Adipocyte (in vitro differentiated cells): ENCODE measurements around the gene PAAF1.

Experiments
- DNase-seq: peaks from one replicate; pipeline ENCODE4 v3.0.0-alpha.2; 2015; ENCODE audit warnings: low read depth
- H3K27me3 ChIP-seq: replicated peaks from 2 replicates; pipeline ENCODE4 v1.7.0; 2013; ENCODE audit warnings: mild to moderate bottlenecking, low read length, moderate library complexity; ENCODE audit not compliant: control insufficient read depth, insufficient read depth
- H3K36me3 ChIP-seq: 2 replicates; pipeline ENCODE4 v1.7.0; 2013; ENCODE audit warnings: low read length, mild to moderate bottlenecking, moderate library complexity; ENCODE audit not compliant: control insufficient read depth, insufficient read depth, severe bottlenecking
- H3K4me1 ChIP-seq: 2 replicates; pipeline ENCODE4 v1.7.0; 2013; ENCODE audit warnings: mild to moderate bottlenecking, low read length, moderate library complexity; ENCODE audit not compliant: control insufficient read depth, insufficient read depth
- H3K4me3 ChIP-seq: 2 replicates; pipeline ENCODE4 v1.7.0; 2013; ENCODE audit warnings: mild to moderate bottlenecking, low read length, moderate library complexity
- H3K9ac ChIP-seq: 2 replicates; pipeline ENCODE4 v1.7.0; 2013; ENCODE audit warnings: mild to moderate bottlenecking, low read length, moderate library complexity
- H3K9me3 ChIP-seq: 2 replicates; pipeline ENCODE4 v1.7.0; 2013; ENCODE audit warnings: mild to moderate bottlenecking, low read length, moderate library complexity; ENCODE audit not compliant: control insufficient read depth

PAAF1 gene

GRCh38 chr11:73888244-73888643, 11.4 kb downstream of the PAAF1 start:
- Histone ChIP-seq H3K27me3 (no peaks in the 10 kb centered on the region), H3K36me3 (peaks cover 12% of the 10 kb centered on the region), H3K4me3 (no peak overlapping the region), H3K9me3 (no peaks in the 10 kb centered on the region), H3K9ac (no peak overlapping the region), H3K4me1 (peaks cover 17% of the 10 kb centered on the region)
- no peak for DNase-seq

GRCh38 chr11:73889019-73889418, 12.2 kb downstream of the PAAF1 start:
- DNase-seq: peak; percentile 66
- H3K9ac ChIP-seq: peak overlapping the region; percentile 17
- no peaks in the 10 kb centered on the region for H3K27me3 ChIP-seq
- peaks cover 12% of the 10 kb centered on the region for H3K36me3 ChIP-seq
- no peaks in the 10 kb centered on the region for H3K9me3 ChIP-seq
- no peak overlapping the region for H3K4me3 ChIP-seq
- H3K4me1 ChIP-seq: peaks cover 17% of the 10 kb centered on the region

DNA sequence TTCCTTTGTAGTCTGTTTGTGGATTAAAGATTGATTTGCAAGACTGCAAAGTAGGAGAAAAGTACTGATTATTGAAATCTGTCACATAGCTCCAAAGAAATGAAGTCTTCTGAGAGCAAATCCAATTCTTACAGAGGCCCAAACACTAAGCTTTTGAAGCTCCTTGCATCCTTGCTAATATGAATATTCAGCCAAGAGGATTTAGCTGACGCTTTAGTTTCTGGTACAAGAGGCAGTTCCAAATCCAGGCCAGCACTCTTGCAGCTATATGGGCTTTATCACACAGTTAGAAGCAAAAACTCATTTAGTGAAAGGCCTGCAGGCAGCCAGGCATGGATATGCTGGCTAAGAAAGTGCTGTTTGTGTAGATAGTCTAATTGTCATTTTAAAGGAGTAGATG, 12.7 kb downstream of the PAAF1 start:
- H3K4me3 ChIP-seq: no peak overlapping the region
- peaks cover 17% of the 10 kb centered on the region for H3K4me1 ChIP-seq
- peaks cover 12% of the 10 kb centered on the region for H3K36me3 ChIP-seq
- H3K9me3 ChIP-seq: no peaks in the 10 kb centered on the region
- H3K27me3 ChIP-seq: no peaks in the 10 kb centered on the region
- H3K9ac ChIP-seq: peak overlapping the region; percentile 17
- DNase-seq: no peak

DNA sequence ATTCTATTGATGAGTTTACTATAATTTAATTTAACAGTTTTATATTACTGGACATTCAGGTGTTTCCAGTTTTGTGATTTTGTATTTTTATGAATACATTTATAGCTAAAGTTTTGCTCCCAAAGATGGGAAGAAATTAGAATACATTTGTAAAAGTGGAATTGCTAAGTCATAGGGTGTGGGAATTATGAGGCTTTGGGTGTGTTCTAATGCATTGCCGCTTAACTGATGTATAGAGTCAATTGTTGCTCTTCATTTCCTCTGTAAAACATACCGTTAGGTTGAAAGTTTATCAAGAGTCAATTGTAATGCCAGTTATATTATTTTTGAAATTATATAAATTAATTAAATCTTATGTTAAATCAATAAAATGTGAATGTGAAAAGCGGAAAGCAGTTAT, 16.2 kb downstream of the PAAF1 start:
- no peak for DNase-seq
- no peaks in the 10 kb centered on the region for H3K9me3 ChIP-seq
- H3K4me3 ChIP-seq: no peak overlapping the region
- peaks cover 24% of the 10 kb centered on the region for H3K4me1 ChIP-seq
- no peak overlapping the region for H3K9ac ChIP-seq
- no peaks in the 10 kb centered on the region for H3K27me3 ChIP-seq
- H3K36me3 ChIP-seq: peaks cover 12% of the 10 kb centered on the region

DNA sequence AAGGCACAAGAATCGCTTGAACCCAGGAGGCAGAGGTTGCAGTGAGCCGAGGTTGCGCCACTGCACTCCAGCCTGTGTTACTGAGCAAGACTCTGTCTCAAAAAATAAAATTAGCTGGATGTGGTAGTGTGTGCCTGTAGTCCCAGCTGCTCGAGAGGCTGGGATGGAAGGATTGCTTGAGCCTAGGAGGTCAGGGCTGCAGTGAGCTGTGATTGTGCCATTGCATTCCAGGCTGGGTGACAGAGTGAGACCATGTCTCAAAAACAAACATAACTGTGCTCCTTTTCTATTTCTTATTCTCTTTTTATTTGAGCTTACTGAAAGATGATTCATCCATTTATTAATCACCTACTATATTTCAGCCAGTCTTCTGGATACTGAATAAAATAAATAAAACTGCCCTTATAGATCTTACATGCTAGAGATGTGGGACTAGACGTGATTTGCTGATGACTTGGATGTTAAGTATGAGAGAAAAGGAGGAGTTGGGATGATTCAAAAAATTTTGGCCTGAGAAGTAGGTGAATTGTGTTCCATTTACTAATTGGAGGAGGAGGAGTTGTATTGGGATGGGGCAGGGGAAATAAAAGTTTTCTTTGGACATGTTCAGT, 18.0 kb downstream of the PAAF1 start:
- Histone ChIP-seq H3K36me3 (peaks cover 22% of the 10 kb centered on the region), H3K4me3 (no peak overlapping the region), H3K27me3 (no peaks in the 10 kb centered on the region), H3K9ac (no peak overlapping the region), H3K4me1 (peaks cover 10% of the 10 kb centered on the region), H3K9me3 (no peaks in the 10 kb centered on the region)
- DNase-seq: no peak

DNA sequence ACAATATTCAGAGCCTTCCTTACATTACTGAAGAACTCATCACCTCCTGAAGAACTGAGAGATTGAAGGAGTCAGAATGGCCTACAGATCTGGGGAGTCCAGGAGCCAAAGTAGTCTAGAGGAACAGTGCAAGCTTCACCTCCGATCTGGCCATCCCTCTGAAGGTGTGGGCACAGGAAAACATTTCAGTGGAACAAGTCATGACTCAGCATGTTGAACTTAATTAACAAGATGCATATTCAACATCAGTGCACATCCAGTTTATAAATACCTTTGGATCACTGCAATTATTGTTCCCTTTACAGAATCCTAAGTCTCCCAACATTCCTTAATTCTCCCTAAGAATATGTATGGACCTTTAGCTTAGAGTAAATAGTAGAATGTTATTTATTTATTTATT, 25.5 kb downstream of the PAAF1 start:
- Histone ChIP-seq H3K4me3 (no peak overlapping the region), H3K9ac (no peak overlapping the region), H3K9me3 (no peaks in the 10 kb centered on the region), H3K4me1 (no peaks in the 10 kb centered on the region), H3K27me3 (no peaks in the 10 kb centered on the region), H3K36me3 (peaks cover 25% of the 10 kb centered on the region)
- no peak for DNase-seq

- Histone ChIP-seq H3K27me3 (no peaks in the 10 kb centered on the region), H3K4me3 (no peak overlapping the region), H3K9me3 (no peaks in the 10 kb centered on the region), H3K4me1 (peaks cover 1% of the 10 kb centered on the region), H3K9ac (no peak overlapping the region), H3K36me3 (peaks cover 20% of the 10 kb centered on the region)
- peak; percentile 8 for DNase-seq
These were observed 30.4 kb downstream of the PAAF1 start for GRCh38 chr11:73907191-73907590.

- no peak overlapping the region for H3K9ac ChIP-seq
- peaks cover 4% of the 10 kb centered on the region for H3K4me1 ChIP-seq
- H3K36me3 ChIP-seq: peaks cover 40% of the 10 kb centered on the region
These were observed 35.2 kb downstream of the PAAF1 start for GRCh38 chr11:73912026-73912425.

DNA sequence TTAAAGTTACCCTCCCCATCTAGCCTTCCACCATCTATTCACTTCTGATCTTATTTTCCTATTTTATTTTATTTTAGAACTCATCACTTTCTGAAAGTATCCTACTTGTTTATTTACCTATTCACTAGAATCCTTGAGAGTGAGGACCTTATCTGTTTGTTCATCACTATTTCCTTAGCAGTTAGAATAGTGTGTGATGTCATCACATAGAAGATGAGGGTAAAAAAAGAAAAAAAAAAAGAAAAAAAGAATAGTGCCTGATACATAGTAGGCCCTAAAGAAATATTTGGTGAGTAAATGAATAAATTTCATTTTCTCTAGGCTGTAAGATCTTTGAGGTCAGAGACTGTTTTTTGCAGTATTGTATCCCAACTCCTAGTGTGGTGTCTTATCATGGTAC, 36.7 kb downstream of the PAAF1 start:
- Histone ChIP-seq H3K9me3 (no peaks in the 10 kb centered on the region), H3K36me3 (peaks cover 47% of the 10 kb centered on the region)

More at GRCh38 chr11:73912026-73912425, 35.2 kb downstream of the PAAF1 start:
- no peak for DNase-seq
- H3K27me3 ChIP-seq: no peaks in the 10 kb centered on the region
- H3K4me3 ChIP-seq: no peak overlapping the region
- H3K9me3 ChIP-seq: no peaks in the 10 kb centered on the region

DNA sequence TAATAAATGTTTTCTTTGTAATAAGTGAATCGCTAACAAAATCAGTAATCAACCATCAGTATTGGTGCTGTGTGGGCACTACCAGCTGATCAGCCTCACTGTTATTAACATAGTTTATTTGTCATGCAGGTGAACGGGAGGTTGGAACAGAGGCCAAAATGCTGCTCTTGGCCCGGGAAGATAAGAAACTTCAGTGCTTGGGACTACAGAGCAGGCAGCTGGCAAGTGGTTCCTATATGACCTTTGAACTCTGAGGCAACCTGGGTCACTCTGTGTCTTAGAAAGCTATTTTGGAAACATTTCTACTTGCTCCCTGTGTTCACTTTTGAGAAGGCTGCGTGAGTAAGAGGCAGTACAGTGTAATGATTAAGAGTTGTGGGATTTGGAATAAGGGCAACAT, 37.5 kb downstream of the PAAF1 start:
- no peaks in the 10 kb centered on the region for H3K27me3 ChIP-seq
- peaks cover 54% of the 10 kb centered on the region for H3K36me3 ChIP-seq
- no peak overlapping the region for H3K9ac ChIP-seq
- no peak for DNase-seq
- no peak overlapping the region for H3K4me3 ChIP-seq
- H3K4me1 ChIP-seq: peaks cover 4% of the 10 kb centered on the region
- no peaks in the 10 kb centered on the region for H3K9me3 ChIP-seq

More for the DNA sequence above, 36.7 kb downstream of the PAAF1 start:
- DNase-seq: no peak
- Histone ChIP-seq H3K27me3 (no peaks in the 10 kb centered on the region), H3K4me1 (peaks cover 4% of the 10 kb centered on the region), H3K9ac (no peak overlapping the region), H3K4me3 (no peak overlapping the region)

DNA sequence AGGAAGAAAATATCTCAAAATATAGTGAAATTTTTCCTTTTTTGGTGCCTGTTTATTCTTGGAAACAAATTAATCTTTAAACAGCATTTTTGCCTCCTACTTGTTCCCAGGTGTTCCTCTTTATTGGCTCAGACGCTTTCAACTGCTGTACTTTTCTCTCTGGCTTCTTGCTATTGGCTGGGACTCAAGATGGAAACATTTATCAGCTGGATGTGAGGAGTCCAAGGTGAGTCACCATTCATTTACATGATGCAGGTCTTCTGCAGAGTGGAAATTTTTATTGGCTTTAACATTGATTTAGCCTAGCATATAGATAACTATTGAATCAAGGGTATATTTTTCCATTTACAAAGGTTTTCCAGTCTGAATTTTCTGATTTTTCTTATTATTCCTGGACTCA, 39.6 kb downstream of the PAAF1 start:
- Histone ChIP-seq H3K4me3 (no peak overlapping the region), H3K27me3 (no peaks in the 10 kb centered on the region), H3K4me1 (peaks cover 4% of the 10 kb centered on the region), H3K9me3 (no peaks in the 10 kb centered on the region), H3K9ac (no peak overlapping the region), H3K36me3 (peaks cover 53% of the 10 kb centered on the region)
- DNase-seq: no peak

DNA sequence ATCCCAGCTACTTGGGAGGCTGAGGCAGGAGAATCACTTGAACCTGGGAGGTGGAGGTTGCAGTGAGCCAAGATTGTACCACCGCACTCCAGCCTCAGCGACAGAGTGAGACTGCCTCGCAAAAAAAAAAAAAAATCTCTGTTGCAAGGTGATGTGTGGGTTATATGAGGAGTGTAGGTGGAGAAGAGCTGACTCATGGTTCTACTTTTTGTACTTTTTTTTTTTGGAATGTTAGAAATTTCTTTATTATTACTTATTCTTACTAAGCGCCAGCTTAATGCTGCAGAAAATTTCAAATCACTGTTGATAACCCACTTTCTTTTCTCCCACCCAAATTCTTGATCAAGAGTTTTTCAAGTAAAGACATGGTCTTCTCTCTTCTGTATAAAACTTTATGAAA, 44.4 kb downstream of the PAAF1 start:
- Histone ChIP-seq H3K4me1 (no peaks in the 10 kb centered on the region), H3K4me3 (no peak overlapping the region)

More for the DNA sequence above, 44.4 kb downstream of the PAAF1 start:
- Histone ChIP-seq H3K9ac (no peak overlapping the region), H3K9me3 (no peaks in the 10 kb centered on the region), H3K27me3 (no peaks in the 10 kb centered on the region), H3K36me3 (peaks cover 53% of the 10 kb centered on the region)
- DNase-seq: no peak
